ENCODE results near the gene TMEM232. TPM values are rescaled to one million over a fixed set of nuclear protein-coding genes. Genes with fewer than 3 reads are reported as not detected.

The TMEM232 gene
- total RNA-seq, 4 donors from 2014 or later = 0.54 to 2.3 (median 0.93) TPM

- TF ChIP-seq POLR2A (IDR thresholded peaks at IDR 0.05) (no peak), CTCF (IDR thresholded peaks at IDR 0.05) (no peak)
- 86 to 87% methylated on average over 4 of the region's 4 CpGs for WGBS, 2 donors
- intact Hi-C loops (cut with DNase I; ENCODE audit: low total_unique reads) = no loop called here
- no peak overlapping the region for H3K4me3 ChIP-seq (ENCODE audit: low read depth, poor library complexity, severe bottlenecking)
- DNase-seq (ENCODE audit: low spot score in 2 of 2) = no peak
Observed at GRCh38 chr5:110469486-110469885, 257.0 kb downstream of the TMEM232 start.

GRCh38 chr5:110463106-110463505 is 263.4 kb downstream of the TMEM232 start:
- no peak for TF ChIP-seq POLR2A (IDR thresholded peaks at IDR 0.05)
- no peak for TF ChIP-seq CTCF (IDR thresholded peaks at IDR 0.05)
- no peak for DNase-seq (ENCODE audit: low spot score in 2 of 2)
- no peak overlapping the region for H3K4me3 ChIP-seq (ENCODE audit: low read depth, poor library complexity, severe bottlenecking)
- intact Hi-C loops (cut with DNase I; ENCODE audit: low total_unique reads) = no loop called here
- 86 to 91% methylated on average over 2 of the region's 2 CpGs for WGBS, 2 donors

GRCh38 chr5:110460837-110461236 is 265.6 kb downstream of the TMEM232 start:
- no peak for TF ChIP-seq POLR2A (IDR thresholded peaks at IDR 0.05)
- TF ChIP-seq CTCF (IDR thresholded peaks at IDR 0.05) = no peak
- no peak overlapping the region for H3K4me3 ChIP-seq (ENCODE audit: low read depth, poor library complexity, severe bottlenecking)
- no peak for DNase-seq (ENCODE audit: low spot score in 2 of 2)
- intact Hi-C loops (cut with DNase I; ENCODE audit: low total_unique reads) = no loop called here
- WGBS, 2 donors = 85 to 89% methylated on average over 4 of the region's 4 CpGs

- DNase-seq (ENCODE audit: low spot score in 2 of 2) = no peak
- H3K4me3 ChIP-seq (ENCODE audit: low read depth, poor library complexity, severe bottlenecking) = no peak overlapping the region
- WGBS, 2 donors = 78 to 100% methylated on average over 1 of the region's 1 CpG
- TF ChIP-seq POLR2A (IDR thresholded peaks at IDR 0.05) = no peak
- TF ChIP-seq CTCF (IDR thresholded peaks at IDR 0.05) = no peak
- intact Hi-C loops (cut with DNase I; ENCODE audit: low total_unique reads) = no loop called here
Observed at GRCh38 chr5:110458313-110458712, 268.2 kb downstream of the TMEM232 start.

GRCh38 chr5:110442856-110443255 is 283.6 kb downstream of the TMEM232 start:
- DNase-seq (ENCODE audit: low spot score in 2 of 2) = no peak
- H3K4me3 ChIP-seq (ENCODE audit: low read depth, poor library complexity, severe bottlenecking) = no peak overlapping the region
- intact Hi-C loops (cut with DNase I; ENCODE audit: low total_unique reads) = no loop called here
- 90 to 98% methylated on average over 4 of the region's 4 CpGs for WGBS, 2 donors
- TF ChIP-seq CTCF (IDR thresholded peaks at IDR 0.05) (no peak), POLR2A (IDR thresholded peaks at IDR 0.05) (no peak)

- 36 to 63% methylated on average over 2 of the region's 2 CpGs for WGBS, 2 donors
- no peak for DNase-seq (ENCODE audit: low spot score in 2 of 2)
Observed at GRCh38 chr5:110441035-110441434, 285.4 kb downstream of the TMEM232 start.

More at GRCh38 chr5:110441035-110441434, 285.4 kb downstream of the TMEM232 start:
- intact Hi-C loops (cut with DNase I; ENCODE audit: low total_unique reads) = no loop called here
- H3K4me3 ChIP-seq (ENCODE audit: low read depth, poor library complexity, severe bottlenecking) = no peak overlapping the region
- TF ChIP-seq POLR2A (IDR thresholded peaks at IDR 0.05) (no peak), CTCF (IDR thresholded peaks at IDR 0.05) (no peak)

Data from lower leg skin (tissue), 4 donors.